Esophagus muscularis mucosa (tissue), 4 donors: ENCODE results near the gene FAM24A.
"Not testable (repeated sequence)": the region's sequence is repeated elsewhere in the genome, so short reads cannot be mapped to it uniquely, and the experiment has no call there.

Experiments used
- EP300 ChIP-seq: sonication (generic); formaldehyde crosslinking; IDR thresholded peaks from one replicate; pipeline ENCODE4 v1.6.1; 2017; ENCODE audit warnings: antibody characterized with exemption
- POLR2A ChIP-seq: fragments of 450-650 bp; IDR thresholded peaks from one replicate; pipeline ENCODE4 v1.6.1; 2017; ENCODE audit warnings: antibody characterized with exemption, moderate library complexity, mild to moderate bottlenecking, low read depth
- TF ChIP-seq, protein P1 (sequence below), 3 experiments: fragments of 200-600 bp in 2 of 3; fragments of 450-650 bp in 1 of 3; sonication (generic) in 2 of 3; IDR thresholded peaks; one replicate each; pipeline ENCODE4 v1.5.1; 2017 to 2019; ENCODE audit warnings: antibody characterized with exemption in 3 of 3, mild to moderate bottlenecking in 2 of 3, moderate library complexity in 1 of 3

- TF ChIP-seq POLR2A, EP300: not testable (repeated sequence)
- TF ChIP-seq, protein P1, sequence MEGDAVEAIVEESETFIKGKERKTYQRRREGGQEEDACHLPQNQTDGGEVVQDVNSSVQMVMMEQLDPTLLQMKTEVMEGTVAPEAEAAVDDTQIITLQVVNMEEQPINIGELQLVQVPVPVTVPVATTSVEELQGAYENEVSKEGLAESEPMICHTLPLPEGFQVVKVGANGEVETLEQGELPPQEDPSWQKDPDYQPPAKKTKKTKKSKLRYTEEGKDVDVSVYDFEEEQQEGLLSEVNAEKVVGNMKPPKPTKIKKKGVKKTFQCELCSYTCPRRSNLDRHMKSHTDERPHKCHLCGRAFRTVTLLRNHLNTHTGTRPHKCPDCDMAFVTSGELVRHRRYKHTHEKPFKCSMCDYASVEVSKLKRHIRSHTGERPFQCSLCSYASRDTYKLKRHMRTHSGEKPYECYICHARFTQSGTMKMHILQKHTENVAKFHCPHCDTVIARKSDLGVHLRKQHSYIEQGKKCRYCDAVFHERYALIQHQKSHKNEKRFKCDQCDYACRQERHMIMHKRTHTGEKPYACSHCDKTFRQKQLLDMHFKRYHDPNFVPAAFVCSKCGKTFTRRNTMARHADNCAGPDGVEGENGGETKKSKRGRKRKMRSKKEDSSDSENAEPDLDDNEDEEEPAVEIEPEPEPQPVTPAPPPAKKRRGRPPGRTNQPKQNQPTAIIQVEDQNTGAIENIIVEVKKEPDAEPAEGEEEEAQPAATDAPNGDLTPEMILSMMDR (IDR thresholded peaks at IDR 0.05), result not testable (repeated sequence)
These were observed 41.6 kb upstream of the FAM24A start for GRCh38 chr10:122868768-122869167.
